Hippocampal formation (tissue), 2 donors: ENCODE data around the gene MS4A13.
"Not testable (repeated sequence)": the region's sequence is repeated elsewhere in the genome, so short reads cannot be mapped to it uniquely, and the experiment has no call there.

Experiments used
- DNase-seq, 2 donors: peaks; one replicate each; lab custom pipeline; 2025; lab: John Stamatoyannopoulos, UW

MS4A13 gene, protein sequence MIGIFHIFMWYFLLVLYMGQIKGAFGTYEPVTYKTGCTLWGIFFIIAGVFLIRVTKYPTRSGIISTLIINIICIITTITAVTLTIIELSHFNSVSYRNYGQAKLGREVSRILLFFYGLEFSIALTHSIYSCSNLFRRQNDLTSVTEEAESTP

DNA sequence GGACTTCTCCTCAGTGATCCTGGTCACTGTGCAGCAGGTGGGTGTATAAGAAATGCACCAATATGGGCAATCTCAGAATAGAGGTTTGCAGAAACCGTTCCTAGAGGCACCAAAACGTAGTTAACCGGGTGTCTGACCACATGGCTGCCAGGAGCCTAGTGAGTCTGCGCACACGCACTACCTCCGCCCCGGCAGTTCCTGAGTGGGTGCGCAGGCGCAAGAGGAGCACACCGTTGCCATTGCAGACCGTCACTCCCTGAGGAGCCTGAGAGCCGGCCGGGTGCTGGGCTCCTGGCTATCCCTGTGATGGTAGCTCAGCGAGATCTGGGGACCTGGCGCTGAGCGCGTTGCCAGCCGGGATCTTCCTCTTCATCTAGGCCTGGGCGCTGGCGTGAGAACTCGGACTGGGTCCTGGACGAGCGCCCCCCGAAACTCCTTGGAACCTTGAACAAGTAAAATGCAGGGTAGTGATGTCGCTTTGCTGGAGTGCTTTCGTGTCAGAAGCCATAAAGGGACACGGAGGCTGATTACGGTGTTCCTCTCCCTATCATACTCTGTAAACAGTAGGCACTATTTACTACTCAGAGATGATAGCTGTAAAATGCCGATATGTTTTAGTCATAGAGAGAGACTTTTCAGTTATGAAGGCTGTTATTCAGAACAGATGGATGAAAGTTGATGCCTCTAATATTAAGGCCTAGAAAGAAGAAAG lies at the start of gene MS4A13:
MS4A13 (plus strand) TSS at position 249 of the 712 bp plus-strand sequence. CDS start 2,692 bp downstream, outside the sequence.
- DNase-seq: no peak

DNA sequence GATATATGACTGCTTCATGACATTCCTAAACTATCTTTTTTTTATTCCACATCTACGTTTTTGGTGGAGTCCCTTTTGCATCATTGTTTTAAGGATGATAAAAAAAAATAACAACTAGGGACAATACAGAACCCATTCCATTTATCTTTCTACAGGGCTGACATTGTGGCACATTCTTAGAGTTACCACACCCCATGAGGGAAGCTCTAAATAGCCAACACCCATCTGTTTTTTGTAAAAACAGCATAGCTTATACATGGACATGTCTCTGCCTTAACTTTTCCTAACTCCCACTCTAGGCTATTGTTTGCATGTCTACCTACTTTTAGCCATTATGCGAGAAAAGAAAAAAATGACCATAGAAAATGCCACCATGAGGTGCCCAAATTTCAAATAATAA lies 46.4 kb upstream of the MS4A13 start:
- no peak for DNase-seq

DNA sequence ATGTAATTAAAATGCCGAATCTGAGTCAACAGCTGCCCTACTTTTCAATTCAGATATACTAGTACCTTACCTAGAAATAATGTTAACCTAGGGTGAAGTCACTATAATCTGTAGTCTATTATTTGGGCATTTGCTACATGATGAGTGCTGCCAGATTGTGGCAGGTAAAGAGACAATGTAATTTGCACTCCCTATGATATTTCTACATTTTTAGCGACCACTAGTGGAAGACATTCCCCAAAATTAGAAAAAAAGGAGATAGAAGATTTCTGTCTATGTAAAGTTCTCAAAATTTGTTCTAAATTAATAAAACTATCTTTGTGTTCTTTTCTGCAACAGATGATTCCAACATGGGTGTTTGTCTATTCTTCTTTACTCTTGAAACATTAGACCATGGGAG lies 45.5 kb upstream of the MS4A13 start:
- DNase-seq: no peak

DNA sequence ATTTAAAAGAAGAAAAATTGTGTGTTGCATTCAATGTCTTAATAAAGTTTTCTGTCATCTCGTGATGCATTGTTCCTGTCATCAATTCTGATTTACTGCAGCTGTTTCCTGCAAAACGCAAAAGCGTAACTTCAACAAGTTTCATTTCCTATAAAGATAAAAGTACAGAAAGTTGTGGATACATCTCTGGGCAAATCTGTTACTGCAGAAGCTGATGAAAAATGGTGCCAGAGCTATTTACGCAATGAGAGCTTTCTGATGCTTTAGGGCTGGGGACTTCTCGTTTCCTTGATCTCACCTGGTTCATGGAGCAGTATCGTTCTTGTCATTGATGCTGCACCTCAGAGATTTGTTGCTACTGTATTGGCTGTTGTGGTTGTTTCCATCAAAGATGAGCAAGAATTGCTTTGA lies 38.2 kb upstream of the MS4A13 start:
- no peak for DNase-seq

DNA sequence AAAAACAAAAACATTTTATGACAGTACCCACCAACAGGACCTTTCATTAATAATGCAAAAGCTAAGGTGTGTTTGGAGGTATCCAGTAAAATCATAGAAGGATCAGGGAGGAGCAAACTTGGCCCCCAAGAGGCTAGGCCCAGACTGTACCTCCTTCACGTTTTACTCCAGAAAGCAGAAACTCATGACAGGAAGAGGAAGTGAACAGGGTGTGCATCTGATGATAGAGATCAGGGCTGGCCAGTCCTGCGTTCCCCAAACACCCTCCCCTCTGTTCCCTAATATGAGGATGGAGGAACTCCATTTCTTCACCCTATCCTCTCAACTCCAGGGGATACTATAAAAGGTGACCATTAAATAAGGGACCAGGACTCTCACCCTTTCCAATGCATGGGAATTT lies 32.8 kb upstream of the MS4A13 start:
- no peak for DNase-seq

DNA sequence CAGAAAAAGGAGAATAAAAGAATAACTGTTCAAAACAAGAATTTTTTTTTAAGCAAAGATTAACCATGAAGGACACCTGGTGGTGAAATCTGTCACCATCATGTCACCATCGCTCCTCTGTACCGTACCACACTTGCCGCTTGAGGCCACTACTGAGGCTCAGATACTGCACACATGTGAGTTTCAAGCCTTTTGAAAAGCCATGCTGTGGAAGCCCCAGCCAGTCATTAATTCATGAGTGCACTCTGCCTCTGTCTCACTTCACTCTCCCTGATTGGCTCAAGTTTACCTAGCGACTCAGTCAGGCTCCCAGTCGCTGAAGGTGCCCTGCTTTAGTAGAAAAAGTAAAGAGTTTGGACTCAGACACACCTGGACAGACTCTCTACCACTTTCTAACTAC lies 29.2 kb upstream of the MS4A13 start:
- no peak for DNase-seq

DNA sequence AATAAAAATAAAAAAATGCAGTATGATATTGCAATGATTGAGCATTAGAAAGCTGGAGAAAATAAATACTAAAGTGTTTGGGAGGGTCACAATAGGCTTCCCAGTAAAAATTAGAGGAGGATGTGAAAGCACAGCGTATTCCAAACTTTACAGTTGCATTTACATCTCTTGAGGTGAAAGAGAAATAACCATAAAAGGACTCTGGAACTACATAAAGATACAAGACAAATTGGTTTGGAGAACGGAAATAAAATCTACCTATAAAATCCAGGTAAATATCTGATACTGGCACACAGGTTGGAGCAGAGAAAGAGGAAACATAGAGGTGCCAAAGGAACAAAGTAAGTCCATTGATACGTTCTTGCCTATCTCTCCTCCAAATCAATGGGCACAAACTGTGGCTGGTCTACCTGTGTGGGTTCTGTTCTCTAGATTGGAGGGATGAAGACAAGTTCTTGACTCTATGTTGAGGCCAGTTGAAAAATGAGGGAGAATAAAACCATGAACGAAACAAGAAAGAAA lies 22.6 kb upstream of the MS4A13 start, which contains the start of gene MS4A12:
MS4A12 (plus strand) TSS at position 291 of the 522 bp plus-strand sequence. CDS start 4,541 bp downstream, outside the sequence.
- no peak for DNase-seq

DNA sequence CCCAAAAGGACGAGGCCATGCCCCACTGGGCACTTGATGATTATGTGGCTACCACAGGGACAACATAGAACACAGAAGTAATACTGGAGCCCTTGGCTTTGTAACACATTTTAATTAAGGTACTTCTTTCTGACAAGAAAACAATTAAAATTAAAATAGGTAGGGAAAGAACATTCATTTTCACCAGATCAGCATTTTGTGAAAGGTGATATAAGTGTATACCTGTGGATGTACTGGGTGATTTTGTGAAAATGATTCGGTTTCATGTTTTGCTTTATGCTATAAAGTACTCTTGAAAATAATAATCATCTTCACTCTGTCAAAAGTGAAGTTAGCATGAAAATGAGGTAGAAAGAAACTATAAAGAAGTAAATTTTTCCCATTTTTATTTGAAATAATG lies 21.7 kb upstream of the MS4A13 start:
- no peak for DNase-seq

DNA sequence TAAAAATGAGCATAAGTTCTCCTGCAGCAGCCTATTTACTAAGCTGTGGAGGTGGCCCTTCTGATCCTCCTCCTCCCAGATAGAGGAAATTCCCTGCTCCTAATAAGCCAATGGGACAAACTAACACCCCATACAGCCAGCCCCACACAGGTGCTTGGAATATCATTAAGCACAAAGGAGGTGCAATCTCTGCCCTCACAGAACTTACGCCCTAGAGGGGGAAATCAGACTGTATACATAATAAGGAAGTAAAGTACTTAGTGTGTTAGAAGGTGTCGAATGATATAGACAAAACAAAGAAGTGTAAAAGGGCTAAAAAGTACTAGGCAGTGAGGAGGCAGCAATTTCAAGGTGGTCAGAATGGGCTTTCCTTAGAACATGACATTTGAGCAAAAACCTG lies 16.8 kb upstream of the MS4A13 start:
- no peak for DNase-seq

DNA sequence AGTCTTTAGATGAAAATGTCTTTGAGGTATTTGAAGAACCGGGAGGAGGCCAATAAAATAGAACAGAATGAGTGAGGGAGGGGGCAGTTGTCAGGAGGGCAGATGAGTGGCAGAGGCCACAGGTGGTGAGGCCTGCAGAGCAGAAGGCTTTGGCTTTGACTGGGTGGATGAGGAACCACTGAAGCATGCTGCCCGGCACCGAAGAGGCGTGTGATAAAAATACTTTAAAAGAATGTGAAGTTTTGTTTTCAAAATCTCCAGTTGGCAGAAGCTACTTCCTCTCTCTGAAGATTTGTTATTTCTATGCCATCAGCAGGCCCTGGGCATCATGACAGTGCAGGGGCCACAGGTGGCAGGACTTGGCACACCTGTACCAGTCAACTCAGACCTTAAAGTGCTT lies 16.3 kb upstream of the MS4A13 start:
- no peak for DNase-seq

DNA sequence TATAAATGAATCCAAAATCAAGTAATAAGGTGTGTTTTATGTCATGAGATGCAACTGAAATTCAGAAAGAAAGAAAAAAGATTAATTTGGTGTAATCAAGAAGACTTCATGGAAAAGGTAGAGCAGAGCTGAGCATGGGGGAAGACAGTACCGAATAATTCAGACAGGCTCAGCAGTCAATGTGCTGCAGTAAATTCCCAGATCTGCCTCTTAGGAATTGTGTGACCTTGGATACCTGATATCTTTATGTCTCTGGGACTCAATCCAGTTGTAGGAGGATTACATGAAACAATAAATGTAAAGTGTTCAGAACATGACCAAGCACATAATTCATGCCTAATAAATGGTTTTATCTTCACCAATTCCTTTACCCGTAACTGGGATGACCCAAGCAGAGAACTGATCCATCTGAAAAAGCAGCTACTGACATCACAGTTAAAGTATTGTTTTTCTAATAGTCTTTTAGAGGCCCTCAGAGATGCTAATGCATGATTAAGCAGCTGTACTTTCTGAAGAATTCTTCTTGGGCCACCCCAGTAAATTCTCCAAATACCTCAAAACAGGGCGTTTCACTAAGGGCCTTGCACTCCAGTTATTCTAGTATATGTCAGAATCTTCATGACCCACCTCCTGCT lies 14.8 kb upstream of the MS4A13 start:
- no peak for DNase-seq

DNA sequence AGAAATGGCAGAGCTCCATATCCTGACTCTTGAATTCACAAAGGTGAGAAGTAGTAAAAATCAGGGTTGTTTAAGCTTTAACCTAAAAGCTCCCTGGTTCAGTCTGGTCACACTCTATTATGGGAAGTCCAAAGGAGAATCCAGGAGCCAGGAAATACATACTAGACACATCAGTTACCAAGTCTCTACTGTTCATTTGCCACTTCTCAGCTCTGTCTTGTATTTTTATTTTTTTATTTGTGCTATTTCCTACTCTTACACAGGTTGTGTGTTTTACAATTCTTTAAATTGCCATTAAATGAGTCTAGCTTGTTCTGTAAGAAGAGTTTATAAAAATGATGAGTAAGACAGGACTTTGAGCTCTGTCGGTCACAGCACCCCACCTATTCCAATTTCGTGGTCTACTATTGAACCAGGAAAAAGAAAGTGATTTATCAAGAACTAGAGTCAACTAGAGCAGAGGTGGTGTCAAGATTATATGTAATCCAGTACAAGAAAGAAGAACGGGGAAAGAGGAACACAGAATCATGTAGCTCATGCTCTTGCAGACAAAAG lies 12.9 kb upstream of the MS4A13 start:
- DNase-seq: no peak

DNA sequence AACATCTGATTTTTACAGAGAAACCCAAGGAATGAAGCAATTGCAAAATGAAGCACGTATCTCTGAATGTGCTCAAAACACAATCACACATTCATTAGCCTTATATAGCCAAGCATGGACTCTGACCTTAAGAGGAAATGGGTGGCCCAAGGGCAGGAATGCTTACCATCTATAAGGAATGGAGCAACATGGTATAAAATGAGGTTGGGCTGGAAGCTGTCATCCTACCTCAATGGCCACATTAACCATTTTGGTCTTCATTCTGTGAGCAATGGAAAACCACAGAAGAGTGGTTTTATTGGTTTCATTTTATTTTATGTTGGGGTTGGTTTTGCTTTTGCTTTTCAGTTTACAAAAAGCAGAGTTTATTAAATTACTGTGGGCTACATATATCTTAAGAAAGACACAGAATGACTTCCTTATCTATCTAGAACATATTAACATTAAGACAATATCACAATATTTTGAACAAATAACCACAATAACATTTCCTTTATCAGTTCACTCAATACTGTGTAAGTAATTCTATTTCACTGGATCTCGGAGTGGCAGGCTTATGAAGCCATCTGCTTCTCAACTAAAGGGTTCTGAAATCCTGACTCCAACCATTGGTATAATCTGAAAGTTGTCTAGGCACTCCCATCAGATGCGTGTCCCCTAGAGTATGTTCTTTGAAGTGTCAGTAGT lies 10.8 kb upstream of the MS4A13 start:
- no peak for DNase-seq

DNA sequence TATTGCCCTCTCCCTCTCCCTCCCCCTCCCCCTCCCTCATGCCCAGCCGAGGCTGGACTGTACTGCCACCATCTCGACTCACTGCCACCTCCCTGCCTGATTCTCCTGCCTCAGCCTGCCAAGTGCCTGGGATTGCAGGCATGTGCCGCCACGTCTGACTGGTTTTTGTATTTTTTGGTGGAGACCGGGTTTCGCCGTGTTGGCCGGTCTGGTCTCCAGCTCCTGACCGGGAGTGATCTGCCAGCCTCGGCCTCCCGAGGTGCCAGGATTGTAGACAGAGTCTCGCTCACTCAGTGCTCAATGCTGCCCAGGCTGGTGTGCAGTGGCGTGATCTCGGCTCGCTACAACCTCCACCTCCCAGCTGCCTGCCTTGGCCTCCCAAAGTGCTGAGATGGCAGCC lies 5.6 kb upstream of the MS4A13 start:
- DNase-seq: not testable (repeated sequence)

DNA sequence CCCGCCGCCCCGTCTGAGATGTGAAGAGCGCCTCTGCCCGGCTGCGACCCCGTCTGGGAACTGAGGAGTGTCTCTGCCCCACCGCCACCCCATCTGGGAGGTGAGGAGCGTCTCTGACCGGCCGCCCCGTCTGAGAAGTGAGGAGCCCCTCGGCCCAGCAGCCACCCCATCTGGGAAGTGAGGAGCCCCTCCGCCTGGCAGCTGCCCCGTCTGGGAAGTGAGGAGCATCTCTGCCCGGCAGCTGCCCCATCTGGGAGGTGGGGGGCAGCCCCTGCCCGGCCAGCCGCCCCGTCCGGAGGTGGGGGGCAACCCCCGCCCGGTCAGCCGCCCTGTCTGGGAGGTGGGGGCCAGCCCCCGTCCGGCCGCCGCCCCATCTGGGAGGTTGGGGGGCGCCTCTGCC lies 5.0 kb upstream of the MS4A13 start:
- not testable (repeated sequence) for DNase-seq

DNA sequence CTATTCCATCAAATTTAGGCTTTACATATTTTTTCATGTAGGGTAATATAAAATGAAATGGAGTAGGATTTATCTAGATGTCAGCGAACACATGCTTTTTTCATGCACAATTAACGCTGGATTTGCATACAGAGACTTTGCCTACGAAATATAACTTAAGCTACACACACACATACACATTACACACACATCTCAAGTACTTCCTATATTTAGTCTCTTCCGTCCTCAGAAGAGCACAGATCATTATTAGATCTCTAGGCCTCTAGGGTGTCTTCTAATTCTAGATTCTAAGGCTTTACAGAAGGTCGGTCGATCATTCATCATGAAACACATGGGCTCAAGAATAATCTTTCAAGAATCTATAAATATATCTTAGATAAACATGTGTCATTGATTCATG lies 3.8 kb upstream of the MS4A13 start:
- no peak for DNase-seq

DNA sequence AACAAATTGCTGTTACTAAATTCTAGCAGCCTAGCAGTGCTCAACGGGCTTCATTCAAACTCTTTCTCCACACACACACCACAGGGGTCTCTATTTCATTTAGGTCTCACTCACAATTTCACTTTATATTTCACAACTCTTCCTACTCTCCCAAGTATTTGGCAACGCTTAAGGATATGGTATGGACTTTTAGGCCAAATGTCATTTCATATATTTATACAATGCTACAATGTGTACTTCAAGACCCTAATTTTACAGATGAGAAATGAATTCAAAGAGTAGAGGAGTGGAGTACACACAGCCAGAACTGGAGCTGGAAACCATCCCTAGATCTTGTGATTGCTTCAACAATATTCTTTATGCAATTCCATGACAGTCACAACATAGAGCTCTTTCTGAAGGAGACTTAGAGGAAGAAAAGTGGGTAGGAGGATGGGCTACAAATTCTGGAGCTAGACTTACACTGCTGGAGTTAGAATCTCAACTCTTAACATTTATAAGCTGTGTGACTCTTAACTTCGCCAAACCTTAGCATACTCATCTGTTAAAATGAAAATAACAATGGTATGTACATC lies 2.5 kb upstream of the MS4A13 start:
- no peak for DNase-seq

DNA sequence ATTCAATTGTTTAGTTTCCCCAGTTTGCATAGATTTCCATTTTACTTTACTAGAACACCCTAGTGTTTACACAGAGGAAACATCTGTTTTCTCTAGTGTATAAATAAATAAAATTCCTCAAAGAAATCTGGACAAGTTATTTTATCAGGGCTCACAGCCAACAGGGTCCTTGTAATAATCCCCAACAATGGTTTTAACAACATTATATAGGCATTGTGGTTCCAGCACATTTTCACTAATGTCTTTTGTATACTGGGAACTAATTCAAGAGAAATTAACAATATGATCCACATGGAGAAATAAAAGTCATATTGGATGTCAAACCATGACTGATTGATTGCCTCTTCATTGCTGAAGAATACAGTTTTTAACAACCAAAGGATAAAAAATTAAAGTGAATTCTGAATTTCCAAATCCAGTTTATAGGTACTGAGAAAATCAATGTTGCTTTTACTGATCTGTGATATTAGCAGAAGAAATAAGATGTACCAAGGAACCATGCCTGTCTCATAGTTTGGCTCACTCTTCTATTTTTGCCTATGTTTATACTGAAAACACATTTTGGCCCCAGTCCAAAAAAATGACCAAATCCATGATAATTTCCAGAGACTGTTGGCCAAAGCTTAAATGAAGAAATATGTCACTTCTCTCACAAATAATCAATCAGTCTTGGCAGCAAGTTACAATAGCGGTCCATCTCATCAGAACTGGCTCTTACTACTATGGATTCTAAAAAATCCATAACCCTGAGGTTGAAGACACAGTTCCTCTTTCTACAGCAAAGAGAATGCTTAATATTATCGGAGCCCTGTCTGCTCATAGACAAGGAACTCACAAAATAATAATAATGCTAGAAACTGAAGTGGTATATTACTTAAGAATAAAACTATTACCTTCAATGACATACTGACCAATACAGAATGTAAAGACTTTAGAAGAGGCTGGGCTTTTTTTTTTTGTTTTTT lies 1.4 kb upstream of the MS4A13 start:
- DNase-seq: no peak

DNA sequence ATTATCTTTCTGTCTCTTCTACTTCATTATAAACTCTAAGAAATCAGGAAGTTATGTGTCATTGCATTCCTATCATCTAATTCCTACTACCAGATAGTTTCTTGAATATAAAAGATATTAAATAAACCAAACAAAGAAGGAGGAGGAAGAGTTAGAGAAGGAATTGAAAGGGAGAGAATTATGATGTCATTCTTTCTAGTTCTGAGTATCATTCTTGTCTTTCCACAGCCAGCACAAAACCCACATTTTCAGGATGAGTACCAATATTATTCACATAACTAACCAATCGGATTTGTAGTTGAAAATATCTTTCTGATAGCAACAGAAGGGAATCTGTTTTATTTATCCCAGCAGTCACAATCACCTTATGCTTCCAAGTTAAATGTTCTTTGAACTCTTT lies 13.3 kb downstream of the MS4A13 start:
- DNase-seq: no peak

DNA sequence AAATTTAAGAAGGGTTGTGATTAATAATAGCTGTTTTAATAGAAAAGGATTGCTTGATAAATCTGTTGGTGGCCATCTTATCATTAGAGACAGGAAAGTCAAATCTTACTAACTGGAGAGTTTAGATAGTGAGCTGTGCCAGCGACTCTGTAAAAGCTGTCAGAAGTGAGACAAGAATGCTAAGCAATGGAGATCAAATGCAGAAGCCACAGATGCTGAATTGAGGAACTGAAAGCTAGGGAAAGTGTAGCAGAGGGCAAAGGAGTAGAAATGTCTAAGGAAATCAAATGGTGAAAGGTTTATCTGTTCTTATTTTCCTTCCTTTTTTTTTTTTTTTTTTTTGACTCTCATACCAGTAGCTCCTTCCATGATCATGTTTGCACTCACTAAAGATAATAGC lies 13.7 kb downstream of the MS4A13 start:
- peak in 1 of 2 donors; percentile 13 for DNase-seq
